HG03103 (cell line): Measurements from ENCODE around the gene SIT1.
"Not testable (repeated sequence)": the region's sequence is repeated elsewhere in the genome, so short reads cannot be mapped to it uniquely, and the experiment has no call there.

Experiments
- ATAC-seq: cut with Tn5 transposase; IDR thresholded peaks from one replicate; pipeline ENCODE4 v1.9.1; 2021; ENCODE audit warnings: low read depth; ENCODE audit not compliant: unreplicated experiment

The SIT1 gene

GRCh38 chr9:35661756-35662350, 11.1 kb upstream of the SIT1 start:
- ATAC-seq, result no peak

- ATAC-seq, result no peak
Observed at GRCh38 chr9:35660966-35661415, 10.3 kb upstream of the SIT1 start.

GRCh38 chr9:35659340-35659739, 8.6 kb upstream of the SIT1 start:
- ATAC-seq, result no peak

- ATAC-seq, result no peak
Observed at GRCh38 chr9:35658968-35659220, 8.2 kb upstream of the SIT1 start.

- ATAC-seq, result peak; percentile 46
Observed at GRCh38 chr9:35658137-35658967, 7.6 kb upstream of the SIT1 start, which contains the start of gene CCDC107. Gene CCDC107 (plus strand): TSS chr9:35658292. CDS start chr9:35658380, 88 bp downstream.

GRCh38 chr9:35657546-35658136, 6.9 kb upstream of the SIT1 start, which contains the start of gene RMRP:
Gene RMRP (minus strand): TSS chr9:35658019.
- peak; percentile 75 for ATAC-seq

- ATAC-seq, result no peak
Observed at GRCh38 chr9:35656831-35657545, 6.3 kb upstream of the SIT1 start.

- ATAC-seq, result no peak
Observed at GRCh38 chr9:35656348-35656747, 5.6 kb upstream of the SIT1 start.

- ATAC-seq, result no peak
Observed at GRCh38 chr9:35653611-35654010, 2.9 kb upstream of the SIT1 start.

- no peak for ATAC-seq
Observed at GRCh38 chr9:35652829-35653209, 2.1 kb upstream of the SIT1 start.

GRCh38 chr9:35651956-35652828, 1.5 kb upstream of the SIT1 start:
- ATAC-seq, result no peak

GRCh38 chr9:35649431-35650340, 1.0 kb downstream of the SIT1 start:
- ATAC-seq, result no peak

- peak; percentile 65 for ATAC-seq
Observed at GRCh38 chr9:35646533-35647265, 4.0 kb downstream of the SIT1 start.

GRCh38 chr9:35646153-35646532, 4.6 kb downstream of the SIT1 start:
- no peak for ATAC-seq

GRCh38 chr9:35645736-35646135, 5.0 kb downstream of the SIT1 start:
- ATAC-seq, result not testable (repeated sequence)

GRCh38 chr9:35643046-35643445, 7.7 kb downstream of the SIT1 start:
- no peak for ATAC-seq

GRCh38 chr9:35641478-35641877, 9.3 kb downstream of the SIT1 start:
- ATAC-seq, result not testable (repeated sequence)

- not testable (repeated sequence) for ATAC-seq
Observed at GRCh38 chr9:35640431-35640830, 10.3 kb downstream of the SIT1 start.

GRCh38 chr9:35639631-35640030, 11.1 kb downstream of the SIT1 start:
- ATAC-seq, result no peak
